OCI-LY7 (cell line): Measurements from ENCODE around the gene SEC24D. TPM values are rescaled to one million over a fixed set of nuclear protein-coding genes. Genes with fewer than 3 reads are reported as not detected.

Experiments
- BruUV-seq: library from RNA; stranded (reverse); fragments of 400-500 nt; replicated peaks from 2 replicates; lab custom pipeline; 2021; lab: Mats Ljungman, UMichigan
- CTCF ChIA-PET: fragments of 300-600 bp; sonication (Branson Sonifier 250); formaldehyde crosslinking; loops from one replicate; lab custom pipeline; 2022; ENCODE audit warnings: antibody characterized with exemption; ENCODE audit not compliant: unreplicated experiment; lab: Charles Lee
- POLR2A ChIA-PET: fragments of 300-600 bp; sonication (Branson Sonifier 250); formaldehyde crosslinking; loops from one replicate; lab custom pipeline; 2022; ENCODE audit warnings: antibody characterized with exemption; lab: Charles Lee
- DNase-seq: peaks from one replicate; pipeline ENCODE4 v3.0.0-alpha.2; 2015; ENCODE audit warnings: low spot score
- H2AFZ ChIP-seq: fragments of 200-600 bp; sonication (generic), shearing (Covaris generic); 2 replicates; pipeline ENCODE4 v1.6.1; 2014; ENCODE audit warnings: mild to moderate bottlenecking, antibody characterized with exemption, low read length, moderate library complexity
- H3K27ac ChIP-seq: fragments of 200-600 bp; sonication (generic); 2 replicates; pipeline ENCODE4 v1.5.1; 2014; ENCODE audit warnings: mixed run types, low read depth, mild to moderate bottlenecking, moderate library complexity, low read length, inconsistent platforms; ENCODE audit not compliant: poor library complexity, severe bottlenecking
- H3K36me3 ChIP-seq: fragments of 200-600 bp; sonication (generic); 2 replicates; pipeline ENCODE4 v1.6.1; 2014; ENCODE audit warnings: mild to moderate bottlenecking, antibody characterized with exemption, low read length, moderate library complexity, mixed read lengths; ENCODE audit not compliant: insufficient read depth
- H3K4me1 ChIP-seq: fragments of 200-600 bp; sonication (generic); 2 replicates; pipeline ENCODE4 v1.5.1; 2014; ENCODE audit warnings: mild to moderate bottlenecking, low read length; ENCODE audit not compliant: insufficient read depth, poor library complexity, severe bottlenecking
- H3K4me2 ChIP-seq: fragments of 200-600 bp; sonication (generic); 2 replicates; pipeline ENCODE4 v1.6.1; 2014; ENCODE audit warnings: mild to moderate bottlenecking, low read length
- H3K4me3 ChIP-seq: fragments of 200-600 bp; sonication (generic); 2 replicates; pipeline ENCODE4 v1.5.1; 2014; ENCODE audit warnings: mild to moderate bottlenecking, low read depth, low read length; ENCODE audit not compliant: poor library complexity, severe bottlenecking
- H3K79me2 ChIP-seq: fragments of 200-600 bp; sonication (generic); 2 replicates; pipeline ENCODE4 v1.6.1; 2016; ENCODE audit warnings: low read depth, mild to moderate bottlenecking, low read length, moderate library complexity, mixed read lengths; ENCODE audit not compliant: insufficient read depth
- H3K9me2 ChIP-seq: fragments of 200-600 bp; sonication (generic); 2 replicates; pipeline ENCODE4 v1.6.1; 2016; ENCODE audit warnings: mild to moderate bottlenecking, low read length, mixed read lengths; ENCODE audit not compliant: insufficient read depth
- H3K9me3 ChIP-seq: fragments of 200-600 bp; sonication (generic); 2 replicates; pipeline ENCODE4 v1.6.1; 2014; ENCODE audit warnings: mild to moderate bottlenecking, mixed run types, low read length, mixed read lengths
- H4K20me1 ChIP-seq: fragments of 200-600 bp; sonication (generic); 2 replicates; pipeline ENCODE4 v1.6.1; 2014; ENCODE audit warnings: mild to moderate bottlenecking, antibody characterized with exemption, low read length, moderate library complexity, mixed read lengths; ENCODE audit not compliant: insufficient read depth
- EZH2phosphoT487 ChIP-seq: fragments of 200-600 bp; sonication (generic); IDR thresholded peaks from 2 replicates; pipeline ENCODE4 v1.6.1; 2018; ENCODE audit warnings: low read depth, borderline replicate concordance, mild to moderate bottlenecking, mixed run types, antibody characterized with exemption, low read length, moderate library complexity, mixed read lengths
- intact Hi-C: fragments of 100-400 bp; cut with micrococcal nuclease; formaldehyde crosslinking; loops from one replicate; pipeline ENCODE4 v1.10.0; 2022; ENCODE audit not compliant: unreplicated experiment
- total RNA-seq, 2 experiments: library from RNA; depleted of rRNA in 1 of 2; stranded (reverse); fragments of >200 nt in 1 of 2; shearing (Covaris generic) in 1 of 2; gene quantifications; 2 replicates each; pipeline ENCODE4 v1.2.3, GENCODE V29; 2014 to 2022
- TF ChIP-seq, protein P1 (sequence below): fragments of 200-600 bp; sonication (generic); conservative IDR thresholded peaks from 2 replicates; pipeline ENCODE4 v1.5.1; 2014; ENCODE audit warnings: mild to moderate bottlenecking, antibody characterized with exemption, low read length, moderate library complexity, mixed read lengths

SEC24D gene
- total RNA-seq, 2 experiments from 2014 or later, result 15.1 to 56.1 TPM

DNA sequence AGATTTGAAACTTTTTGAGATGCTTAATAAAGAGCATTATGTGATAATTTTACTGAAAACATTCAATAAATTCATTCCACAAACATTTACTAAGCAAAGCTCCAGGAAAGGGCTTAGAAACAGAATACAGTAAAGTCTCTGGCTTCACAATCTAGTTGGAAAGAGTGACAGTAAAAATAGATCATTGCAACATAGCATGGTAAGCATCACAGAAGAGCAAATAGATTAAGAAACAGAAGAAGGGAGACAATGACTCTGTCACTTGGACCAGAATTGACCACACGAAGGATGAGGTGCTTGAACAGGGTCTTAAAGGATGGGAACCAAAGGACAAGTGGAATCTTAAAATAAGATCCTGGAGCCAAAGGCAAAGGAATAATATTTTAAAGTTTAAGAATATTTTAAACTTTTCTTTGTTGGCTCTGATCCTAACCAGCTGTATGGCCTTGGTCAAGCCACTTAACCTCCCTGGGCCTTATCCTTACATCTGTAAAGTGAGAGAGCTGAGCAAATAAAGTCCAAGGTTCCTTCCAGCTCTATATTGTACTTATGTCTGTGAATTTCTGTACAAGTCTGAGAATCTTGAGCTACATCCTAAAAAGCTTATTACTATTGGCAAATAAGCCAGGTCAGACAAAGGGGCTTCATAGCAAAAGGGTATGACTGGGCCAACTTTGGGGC, 33.9 kb downstream of the SEC24D start:
- Histone ChIP-seq H4K20me1 (no peaks in the 10 kb centered on the region), H3K4me1 (no peaks in the 10 kb centered on the region), H3K4me3 (no peak overlapping the region), H3K9me2 (no peaks in the 10 kb centered on the region), H3K4me2 (no peak overlapping the region), H3K27ac (no peak overlapping the region), H3K36me3 (peaks cover 58% of the 10 kb centered on the region; the same call in 1 of the 2 replicates), H3K9me3 (no peaks in the 10 kb centered on the region), H3K79me2 (no peaks in the 10 kb centered on the region), H2AFZ (no peak overlapping the region)
- POLR2A ChIA-PET, result interaction anchor here (0.5 to 1.5 kb wide), 3 partner anchors 34 to 142 kb away, joined by 3 to 5 read pairs (median 3); partner anchors contain the start of gene SEC24D
- DNase-seq, result no peak
- intact Hi-C loops, result no loop called here
- TF ChIP-seq EZH2phosphoT487, result no peak
- TF ChIP-seq, protein P1, sequence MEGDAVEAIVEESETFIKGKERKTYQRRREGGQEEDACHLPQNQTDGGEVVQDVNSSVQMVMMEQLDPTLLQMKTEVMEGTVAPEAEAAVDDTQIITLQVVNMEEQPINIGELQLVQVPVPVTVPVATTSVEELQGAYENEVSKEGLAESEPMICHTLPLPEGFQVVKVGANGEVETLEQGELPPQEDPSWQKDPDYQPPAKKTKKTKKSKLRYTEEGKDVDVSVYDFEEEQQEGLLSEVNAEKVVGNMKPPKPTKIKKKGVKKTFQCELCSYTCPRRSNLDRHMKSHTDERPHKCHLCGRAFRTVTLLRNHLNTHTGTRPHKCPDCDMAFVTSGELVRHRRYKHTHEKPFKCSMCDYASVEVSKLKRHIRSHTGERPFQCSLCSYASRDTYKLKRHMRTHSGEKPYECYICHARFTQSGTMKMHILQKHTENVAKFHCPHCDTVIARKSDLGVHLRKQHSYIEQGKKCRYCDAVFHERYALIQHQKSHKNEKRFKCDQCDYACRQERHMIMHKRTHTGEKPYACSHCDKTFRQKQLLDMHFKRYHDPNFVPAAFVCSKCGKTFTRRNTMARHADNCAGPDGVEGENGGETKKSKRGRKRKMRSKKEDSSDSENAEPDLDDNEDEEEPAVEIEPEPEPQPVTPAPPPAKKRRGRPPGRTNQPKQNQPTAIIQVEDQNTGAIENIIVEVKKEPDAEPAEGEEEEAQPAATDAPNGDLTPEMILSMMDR, result no peak
- no TSS peak for BruUV-seq
- CTCF ChIA-PET, result no interaction called here

DNA sequence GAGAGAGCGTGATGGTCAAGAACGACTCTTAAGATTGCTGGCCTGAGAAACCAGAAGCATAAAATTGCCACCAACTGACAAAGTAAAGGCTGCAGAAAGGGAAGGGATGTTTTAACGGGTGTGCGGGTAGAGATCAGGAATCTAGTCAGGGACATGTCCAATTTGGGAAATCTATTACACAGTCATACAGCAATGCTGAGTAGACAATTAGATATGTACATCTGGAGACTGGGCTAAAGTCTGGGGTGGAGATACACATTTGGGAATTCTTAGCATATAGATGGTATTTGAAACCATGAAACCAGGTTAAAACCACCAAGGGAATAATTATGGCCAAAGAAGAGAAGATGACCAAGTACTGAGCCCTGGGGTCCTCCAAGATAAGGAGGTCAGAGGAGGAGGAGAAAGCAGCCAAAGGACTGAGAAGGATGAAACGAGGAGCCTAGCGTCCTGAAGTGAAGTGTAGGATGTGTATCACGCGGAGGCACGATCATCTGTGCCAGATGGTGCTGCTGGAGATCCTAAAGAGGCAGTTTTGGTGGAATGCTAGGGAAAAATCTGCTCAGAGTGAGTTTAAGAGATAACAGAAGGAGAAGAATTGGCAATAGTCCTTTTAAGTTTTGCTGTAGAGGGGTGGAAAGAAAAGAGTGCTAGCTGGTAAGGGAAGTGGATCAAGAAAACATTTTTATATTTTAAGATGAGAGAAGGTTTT, 36.5 kb downstream of the SEC24D start:
- H3K27ac ChIP-seq, result no peak overlapping the region
- no TSS peak for BruUV-seq

More for the DNA sequence above, 36.5 kb downstream of the SEC24D start:
- H3K79me2 ChIP-seq, result no peaks in the 10 kb centered on the region
- no peak overlapping the region for H3K4me2 ChIP-seq
- no peaks in the 10 kb centered on the region for H3K4me1 ChIP-seq
- peaks cover 61% of the 10 kb centered on the region for H3K36me3 ChIP-seq
- ChIA-PET POLR2A (no interaction called here), CTCF (no interaction called here)
- TF ChIP-seq EZH2phosphoT487, result no peak
- TF ChIP-seq, protein P1, result no peak
- H2AFZ ChIP-seq, result no peak overlapping the region
- no peaks in the 10 kb centered on the region for H3K9me3 ChIP-seq
- DNase-seq, result no peak
- intact Hi-C loops, result no loop called here
- H3K9me2 ChIP-seq, result no peaks in the 10 kb centered on the region
- H3K4me3 ChIP-seq, result no peak overlapping the region
- no peaks in the 10 kb centered on the region for H4K20me1 ChIP-seq
